Smooth muscle cell (in vitro differentiated cells): Measurements from ENCODE around the gene KIAA0232. TPM values are rescaled to one million over a fixed set of nuclear protein-coding genes. Genes with fewer than 3 reads are reported as not detected.

Source experiments
- DNase-seq: peaks from one replicate; lab custom pipeline; 2025; ENCODE audit not compliant: unreplicated experiment; lab: John Stamatoyannopoulos, UW
- H2AFZ ChIP-seq: fragments of 200-600 bp; sonication (generic); 2 replicates; pipeline ENCODE4 v1.6.0; 2016; ENCODE audit warnings: antibody characterized with exemption, low read depth, mild to moderate bottlenecking
- H3F3A ChIP-seq: fragments of 200-600 bp; sonication (generic); 2 replicates; pipeline ENCODE4 v1.6.0; 2017; ENCODE audit warnings: antibody characterized with exemption, low read depth
- H3K27ac ChIP-seq: fragments of 200-600 bp; sonication (generic); 2 replicates; pipeline ENCODE4 v1.5.1; 2016; ENCODE audit warnings: low read depth, mild to moderate bottlenecking
- H3K27me3 ChIP-seq: fragments of 200-600 bp; sonication (generic); 2 replicates; pipeline ENCODE4 v1.6.1; 2016; ENCODE audit warnings: low read depth, mild to moderate bottlenecking
- H3K36me3 ChIP-seq: fragments of 200-600 bp; sonication (generic); 2 replicates; pipeline ENCODE4 v1.5.1; 2016; ENCODE audit warnings: low read depth
- H3K4me1 ChIP-seq: fragments of 200-600 bp; sonication (generic); 2 replicates; pipeline ENCODE4 v1.5.1; 2016; ENCODE audit warnings: low read depth
- H3K4me2 ChIP-seq: fragments of 200-600 bp; sonication (generic); 2 replicates; pipeline ENCODE4 v1.6.0; 2016; ENCODE audit warnings: mild to moderate bottlenecking
- H3K4me3 ChIP-seq: fragments of 200-600 bp; sonication (generic); 2 replicates; pipeline ENCODE4 v1.5.1; 2016; ENCODE audit warnings: mild to moderate bottlenecking
- H3K79me2 ChIP-seq: fragments of 200-600 bp; sonication (generic); 2 replicates; pipeline ENCODE4 v1.6.0; 2016; ENCODE audit warnings: low read depth, mild to moderate bottlenecking
- H3K9ac ChIP-seq: fragments of 200-600 bp; sonication (generic); 2 replicates; pipeline ENCODE4 v1.6.0; 2016; ENCODE audit warnings: low read depth
- H3K9me3 ChIP-seq: fragments of 200-600 bp; sonication (generic); replicated peaks from 2 replicates; pipeline ENCODE4 v1.5.1; 2016; ENCODE audit warnings: low read depth
- H4K20me1 ChIP-seq: fragments of 200-600 bp; sonication (generic); 2 replicates; pipeline ENCODE4 v1.6.0; 2016; ENCODE audit warnings: low read depth
- CTCF ChIP-seq: fragments of 200-600 bp; sonication (generic); IDR thresholded peaks from 2 replicates; pipeline ENCODE4 v1.5.1; 2017; ENCODE audit warnings: borderline replicate concordance, mild to moderate bottlenecking, antibody characterized with exemption; ENCODE audit not compliant: insufficient read depth, poor library complexity, severe bottlenecking
- WGBS: methylation state at CpG from one replicate; pipeline ENCODE4 v1.1.7; 2016; ENCODE audit warnings: low lambda C conversion rate; 5-methylcytosine and 5-hydroxymethylcytosine counted together
- polyA plus RNA-seq: library from polyadenylated mRNA; unstranded; fragments of >200 nt; fragmentation: Nextera tagmentation; extraction: Ambion mirVana; gene quantifications from 2 replicates; pipeline ENCODE4 v1.2.1, GENCODE V29; 2016
- total RNA-seq: library from RNA; depleted of rRNA; stranded (reverse); fragments of >200 nt; gene quantifications from 2 replicates; pipeline ENCODE4 v1.2.3, GENCODE V29; 2014

KIAA0232 gene
- total and polyA plus RNA-seq, 2 experiments from 2014 or later: 8.4 to 16.6 TPM

- no peak for DNase-seq
- H3K27me3 ChIP-seq: no peaks in the 10 kb centered on the region
- peaks cover 97% of the 10 kb centered on the region for H4K20me1 ChIP-seq
Observed at GRCh38 chr4:6802025-6802424, 19.5 kb downstream of the KIAA0232 start.

GRCh38 chr4:6802626-6803025 is 20.1 kb downstream of the KIAA0232 start:
- Histone ChIP-seq H3F3A (no peaks in the 10 kb centered on the region), H3K36me3 (no peaks in the 10 kb centered on the region), H2AFZ (no peak overlapping the region), H3K9me3 (no peaks in the 10 kb centered on the region), H3K4me3 (no peak overlapping the region), H3K79me2 (peaks cover 96% of the 10 kb centered on the region), H3K27me3 (no peaks in the 10 kb centered on the region), H3K27ac (no peak overlapping the region), H3K9ac (no peak overlapping the region), H3K4me2 (no peak overlapping the region), H4K20me1 (peaks cover 97% of the 10 kb centered on the region), H3K4me1 (peaks cover 9% of the 10 kb centered on the region)
- WGBS: 93% methylated on average over 2 of the region's 2 CpGs
- no peak for DNase-seq
- TF ChIP-seq CTCF: no peak

More at GRCh38 chr4:6802025-6802424, 19.5 kb downstream of the KIAA0232 start:
- Histone ChIP-seq H3K4me3 (no peak overlapping the region), H3K9ac (no peak overlapping the region), H3K36me3 (no peaks in the 10 kb centered on the region), H3K4me1 (peaks cover 3% of the 10 kb centered on the region), H3F3A (no peaks in the 10 kb centered on the region), H3K27ac (no peak overlapping the region), H3K9me3 (no peaks in the 10 kb centered on the region), H3K79me2 (peaks cover 97% of the 10 kb centered on the region), H3K4me2 (no peak overlapping the region), H2AFZ (no peak overlapping the region)
- no peak for TF ChIP-seq CTCF
- 94% methylated on average over 8 of the region's 8 CpGs for WGBS

GRCh38 chr4:6803246-6803645 is 20.7 kb downstream of the KIAA0232 start:
- Histone ChIP-seq H3K36me3 (no peaks in the 10 kb centered on the region), H3K27ac (no peak overlapping the region), H4K20me1 (peaks cover 99% of the 10 kb centered on the region), H3K4me3 (no peak overlapping the region), H3K27me3 (no peaks in the 10 kb centered on the region), H3K79me2 (peaks cover 97% of the 10 kb centered on the region), H3K9me3 (no peaks in the 10 kb centered on the region), H3K4me2 (no peak overlapping the region), H2AFZ (no peak overlapping the region), H3K4me1 (peaks cover 9% of the 10 kb centered on the region), H3K9ac (no peak overlapping the region), H3F3A (no peaks in the 10 kb centered on the region)
- 97% methylated on average over 1 of the region's 1 CpG for WGBS
- no peak for TF ChIP-seq CTCF
- DNase-seq: no peak

GRCh38 chr4:6804082-6804752 is 21.7 kb downstream of the KIAA0232 start:
- Histone ChIP-seq H3K9ac (no peak overlapping the region), H3K4me3 (no peak overlapping the region), H3K9me3 (no peaks in the 10 kb centered on the region), H2AFZ (no peak overlapping the region), H3K27ac (no peak overlapping the region), H4K20me1 (peaks cover 99% of the 10 kb centered on the region), H3K36me3 (no peaks in the 10 kb centered on the region), H3K79me2 (peaks cover 97% of the 10 kb centered on the region), H3F3A (peaks cover 5% of the 10 kb centered on the region), H3K4me1 (peaks cover 9% of the 10 kb centered on the region), H3K4me2 (no peak overlapping the region), H3K27me3 (no peaks in the 10 kb centered on the region)
- DNase-seq: no peak
- 96% methylated on average over 8 of the region's 8 CpGs for WGBS
- TF ChIP-seq CTCF: no peak
